Lower leg skin (tissue), 4 donors: ENCODE data around the gene AGAP3. TPM values are rescaled to one million over a fixed set of nuclear protein-coding genes. Genes with fewer than 3 reads are reported as not detected.

Source experiments
- DNase-seq, 2 donors: peaks; one replicate each; pipeline ENCODE4 v3.0.0-alpha.2; 2019; ENCODE audit warnings: low spot score in 2 of 2
- H3K4me3 ChIP-seq: fragments of 200-600 bp; sonication (generic); 2 replicates; pipeline ENCODE4 v1.5.1; 2017; ENCODE audit warnings: mild to moderate bottlenecking, low read depth; ENCODE audit not compliant: poor library complexity, severe bottlenecking
- POLR2A ChIP-seq, 2 donors: fragments of 450-650 bp; IDR thresholded peaks; one replicate each; pipeline ENCODE4 v1.6.1; 2016 to 2017; ENCODE audit warnings: antibody characterized with exemption in 2 of 2, mild to moderate bottlenecking in 1 of 2, moderate library complexity in 1 of 2
- WGBS, 2 donors: methylation state at CpG; one replicate each; pipeline ENCODE4 v1.1.5; 2018; 5-methylcytosine and 5-hydroxymethylcytosine counted together
- intact Hi-C: fragments of 100-400 bp; cut with DNase I; formaldehyde crosslinking; loops from one replicate; pipeline ENCODE4 v1.15.0; 2023; ENCODE audit warnings: low total_unique reads
- total RNA-seq, 4 donors: library from RNA; depleted of rRNA; stranded (reverse); fragments of >200 nt; gene quantifications; one replicate each; pipeline ENCODE4 v1.1.0, GENCODE V29; 2016
- TF ChIP-seq, protein P1 (sequence below), 3 donors: fragments of 450-650 bp; IDR thresholded peaks; one replicate each; pipeline ENCODE4 v1.5.1; 2016; ENCODE audit warnings: antibody characterized with exemption in 3 of 3, mild to moderate bottlenecking in 3 of 3, moderate library complexity in 2 of 3

The AGAP3 gene
- total RNA-seq, 4 donors from 2014 or later: 81.2 to 132 (median 102) TPM

DNA sequence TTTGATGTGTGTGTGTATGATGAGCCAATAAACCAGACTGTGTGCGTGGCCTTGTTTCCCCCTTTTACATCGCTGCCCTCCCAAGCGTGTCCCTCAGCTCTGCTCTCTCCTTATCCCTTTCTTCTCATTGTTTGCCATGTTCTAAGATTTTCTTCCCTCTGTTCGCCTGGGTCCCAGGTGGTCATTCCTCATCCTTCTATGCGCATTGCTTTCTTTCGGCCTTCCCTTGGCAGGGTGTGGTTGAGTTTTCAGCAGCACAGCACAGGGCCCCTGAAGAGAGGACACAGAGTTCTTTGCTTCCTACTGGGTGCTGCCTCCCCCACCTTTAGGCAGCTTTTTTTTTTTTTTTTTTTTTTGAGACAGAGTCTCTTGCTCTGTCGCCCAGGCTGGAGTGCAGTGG is 58.1 kb downstream of the AGAP3 start:
- intact Hi-C loops: no loop called here
- no peak overlapping the region for H3K4me3 ChIP-seq
- DNase-seq: peak in 1 of 2 donors; percentile 62
- 97% methylated on average over 7 of the region's 7 CpGs for WGBS, 2 donors
- TF ChIP-seq, protein P1, sequence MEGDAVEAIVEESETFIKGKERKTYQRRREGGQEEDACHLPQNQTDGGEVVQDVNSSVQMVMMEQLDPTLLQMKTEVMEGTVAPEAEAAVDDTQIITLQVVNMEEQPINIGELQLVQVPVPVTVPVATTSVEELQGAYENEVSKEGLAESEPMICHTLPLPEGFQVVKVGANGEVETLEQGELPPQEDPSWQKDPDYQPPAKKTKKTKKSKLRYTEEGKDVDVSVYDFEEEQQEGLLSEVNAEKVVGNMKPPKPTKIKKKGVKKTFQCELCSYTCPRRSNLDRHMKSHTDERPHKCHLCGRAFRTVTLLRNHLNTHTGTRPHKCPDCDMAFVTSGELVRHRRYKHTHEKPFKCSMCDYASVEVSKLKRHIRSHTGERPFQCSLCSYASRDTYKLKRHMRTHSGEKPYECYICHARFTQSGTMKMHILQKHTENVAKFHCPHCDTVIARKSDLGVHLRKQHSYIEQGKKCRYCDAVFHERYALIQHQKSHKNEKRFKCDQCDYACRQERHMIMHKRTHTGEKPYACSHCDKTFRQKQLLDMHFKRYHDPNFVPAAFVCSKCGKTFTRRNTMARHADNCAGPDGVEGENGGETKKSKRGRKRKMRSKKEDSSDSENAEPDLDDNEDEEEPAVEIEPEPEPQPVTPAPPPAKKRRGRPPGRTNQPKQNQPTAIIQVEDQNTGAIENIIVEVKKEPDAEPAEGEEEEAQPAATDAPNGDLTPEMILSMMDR (IDR thresholded peaks at IDR 0.05): no peak
- TF ChIP-seq POLR2A (IDR thresholded peaks at IDR 0.05): no peak

DNA sequence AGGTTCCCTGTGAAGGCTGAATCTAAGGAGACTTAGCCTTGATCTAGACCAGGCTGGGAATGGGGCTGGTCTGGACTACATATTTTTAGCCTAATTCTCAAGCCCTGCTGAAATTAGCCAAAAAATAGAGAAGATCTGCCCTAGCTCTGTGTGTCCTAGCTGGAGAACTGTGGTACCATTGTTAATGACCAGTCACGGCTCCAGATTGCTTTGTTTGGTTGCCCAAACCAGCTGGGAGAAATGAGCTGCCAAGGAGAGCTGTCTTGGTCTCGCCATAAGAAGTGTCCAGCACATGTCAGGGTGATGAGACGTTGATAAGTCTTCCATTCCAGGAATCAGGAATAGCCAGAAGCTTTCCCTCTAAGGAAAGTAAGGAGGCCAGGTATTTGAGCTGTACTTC is 60.5 kb downstream of the AGAP3 start:
- no peak for TF ChIP-seq POLR2A (IDR thresholded peaks at IDR 0.05)
- TF ChIP-seq, protein P1 (IDR thresholded peaks at IDR 0.05): no peak
- DNase-seq: no peak
- intact Hi-C loops: no loop called here
- WGBS, 2 donors: 56 to 67% methylated on average over 3 of the region's 3 CpGs
- no peak overlapping the region for H3K4me3 ChIP-seq

DNA sequence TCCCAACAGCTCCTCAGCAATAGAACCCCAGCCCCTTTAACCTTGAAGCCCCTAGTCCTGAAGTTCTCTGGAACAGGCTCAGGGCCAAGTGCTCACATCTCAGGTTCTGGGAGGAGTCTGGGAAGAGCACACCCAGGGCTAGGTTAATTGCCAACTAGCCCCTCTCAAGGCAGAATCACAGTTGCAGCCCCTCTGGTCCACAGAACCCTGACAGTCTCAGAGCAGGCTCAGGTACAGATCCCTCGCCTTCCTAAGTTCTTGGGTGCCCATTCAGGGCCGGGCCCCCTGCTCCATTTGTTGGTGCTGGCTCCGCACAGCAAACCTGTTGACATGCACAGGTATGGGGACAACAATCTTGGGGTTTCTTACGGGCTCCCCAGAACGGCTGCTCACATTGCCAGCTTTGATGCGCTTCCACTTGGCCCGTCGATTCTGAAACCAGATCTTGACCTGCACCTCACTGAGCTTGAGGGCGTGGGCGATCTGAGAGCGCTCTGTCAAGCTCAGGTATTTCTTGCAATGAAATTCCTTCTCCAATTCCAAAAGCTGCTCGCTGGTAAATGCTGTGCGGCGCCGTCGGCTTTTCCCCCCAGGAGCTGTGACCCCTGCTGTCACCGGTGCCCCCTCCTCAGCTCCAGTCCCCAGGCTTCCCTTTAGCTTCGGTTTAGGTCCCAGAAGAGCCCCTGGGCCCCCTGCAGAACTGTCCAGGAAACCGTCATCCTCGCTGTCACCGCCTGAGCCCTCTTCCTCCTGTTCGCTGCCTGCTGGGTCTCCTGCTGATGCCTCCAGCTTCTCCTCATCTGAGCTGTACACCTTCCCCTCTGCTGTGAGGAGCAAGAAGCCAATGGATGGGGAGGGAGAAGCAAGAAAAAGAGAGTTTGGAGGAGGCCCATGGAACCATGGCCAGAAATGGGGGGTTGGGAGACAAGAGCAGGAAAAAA is 62.3 kb downstream of the AGAP3 start:
- TF ChIP-seq, protein P1 (IDR thresholded peaks at IDR 0.05): no peak
- no peak for TF ChIP-seq POLR2A (IDR thresholded peaks at IDR 0.05)
- H3K4me3 ChIP-seq: no peak overlapping the region
- DNase-seq: no peak
- intact Hi-C loops: no loop called here
- WGBS, 2 donors: 52 to 58% methylated on average over 20 to 22 of the region's 22 CpGs

- TF ChIP-seq POLR2A (IDR thresholded peaks at IDR 0.05): no peak
- TF ChIP-seq, protein P1 (IDR thresholded peaks at IDR 0.05): no peak
- WGBS, 2 donors: 53 to 55% methylated on average over 3 of the region's 3 CpGs
- DNase-seq: no peak
- intact Hi-C loops: no loop called here
- H3K4me3 ChIP-seq: no peak overlapping the region
Measured at GRCh38 chr7:151150388-151150787, 64.1 kb downstream of the AGAP3 start.

DNA sequence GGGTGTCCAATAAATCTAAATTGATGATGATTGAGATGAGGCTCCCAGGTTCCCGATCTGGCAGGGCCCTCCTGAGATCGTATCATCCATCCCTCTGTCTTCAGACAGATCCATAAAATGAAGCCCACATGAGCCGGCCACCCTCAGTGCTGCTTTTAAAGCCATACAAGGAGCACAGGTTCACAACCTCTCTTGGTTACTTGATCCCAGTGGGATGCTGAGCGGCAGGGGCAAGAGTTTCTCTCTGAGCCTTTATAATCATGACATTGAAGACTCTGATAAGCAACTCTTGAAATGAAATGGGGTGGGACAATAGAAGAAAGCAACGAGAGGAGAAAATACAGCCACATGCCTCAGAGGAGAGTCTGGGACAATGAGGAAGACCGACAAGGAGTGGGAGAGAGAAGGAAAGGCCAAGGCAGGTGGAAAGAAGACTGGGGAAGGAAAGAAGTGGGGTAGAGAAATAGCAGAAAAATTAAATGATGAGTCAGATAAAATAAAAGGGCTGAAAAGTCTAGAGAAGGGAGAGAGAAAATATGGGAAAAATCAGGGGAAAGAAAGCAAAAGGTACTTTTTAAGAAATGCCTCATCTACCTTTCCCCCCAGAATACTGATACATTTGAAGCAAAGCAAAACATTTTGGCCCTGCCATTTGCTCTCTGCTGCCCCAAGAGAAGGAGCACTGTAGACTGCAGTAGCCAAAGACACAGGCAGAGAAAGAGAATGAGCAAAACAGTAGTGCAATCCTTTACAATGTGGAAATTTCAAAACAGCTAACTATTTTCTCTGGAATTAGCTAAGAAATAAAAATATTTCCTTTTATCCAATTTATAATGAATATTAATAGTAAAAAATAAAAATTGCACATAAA is 66.6 kb downstream of the AGAP3 start:
- WGBS, 2 donors: 57 to 72% methylated on average over 6 of the region's 6 CpGs
- TF ChIP-seq POLR2A (IDR thresholded peaks at IDR 0.05): no peak
- TF ChIP-seq, protein P1 (IDR thresholded peaks at IDR 0.05): no peak
- intact Hi-C loops: no loop called here
- H3K4me3 ChIP-seq: no peak overlapping the region
- DNase-seq: no peak
